Omental fat pad (tissue), 4 donors: Measurements from ENCODE around the gene EHBP1. TPM values are rescaled to one million over a fixed set of nuclear protein-coding genes. Genes with fewer than 3 reads are reported as not detected.

Source experiments
- ATAC-seq: fragments of 150-250 bp; one replicate; pipeline ENCODE4 v1.9.1; 2016; ENCODE audit warnings: mild to moderate bottlenecking, moderate library complexity; ENCODE audit not compliant: low FRiP score
- DNase-seq: peaks from one replicate; pipeline ENCODE4 v3.0.0-alpha.2; 2019; ENCODE audit warnings: low spot score
- total RNA-seq, 4 donors: library from RNA; depleted of rRNA; stranded (reverse); fragments of >200 nt; gene quantifications; one replicate each; pipeline ENCODE4 v1.1.0, GENCODE V29; 2016
- TF ChIP-seq, protein P1 (sequence below), 3 donors: fragments of 450-650 bp; IDR thresholded peaks; one replicate each; pipeline ENCODE4 v1.5.1; 2016 to 2017; ENCODE audit warnings: antibody characterized with exemption in 3 of 3, mild to moderate bottlenecking in 3 of 3, moderate library complexity in 2 of 3

Gene EHBP1
- total RNA-seq, 4 donors from 2014 or later = 60.9 to 91.3 (median 78.6) TPM

DNA sequence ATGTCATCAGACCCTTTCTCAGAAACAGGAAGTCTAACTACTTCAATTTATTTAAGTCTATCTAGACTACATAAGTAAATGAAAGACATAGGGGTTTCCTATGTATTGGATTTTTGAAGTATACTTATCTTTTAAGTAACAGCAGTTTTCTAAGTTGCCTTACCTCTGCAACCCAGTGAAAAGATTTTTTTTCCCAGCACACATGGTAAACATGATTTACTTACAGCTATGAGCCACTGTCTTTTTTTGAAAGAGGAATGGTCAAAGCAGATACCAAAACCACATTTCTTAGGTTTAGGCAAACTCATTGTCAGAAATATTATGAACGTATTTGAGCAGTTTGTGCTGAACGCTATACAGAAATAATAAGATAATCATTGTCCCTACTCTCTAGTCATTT, 266.4 kb downstream of the EHBP1 start:
- TF ChIP-seq, protein P1, sequence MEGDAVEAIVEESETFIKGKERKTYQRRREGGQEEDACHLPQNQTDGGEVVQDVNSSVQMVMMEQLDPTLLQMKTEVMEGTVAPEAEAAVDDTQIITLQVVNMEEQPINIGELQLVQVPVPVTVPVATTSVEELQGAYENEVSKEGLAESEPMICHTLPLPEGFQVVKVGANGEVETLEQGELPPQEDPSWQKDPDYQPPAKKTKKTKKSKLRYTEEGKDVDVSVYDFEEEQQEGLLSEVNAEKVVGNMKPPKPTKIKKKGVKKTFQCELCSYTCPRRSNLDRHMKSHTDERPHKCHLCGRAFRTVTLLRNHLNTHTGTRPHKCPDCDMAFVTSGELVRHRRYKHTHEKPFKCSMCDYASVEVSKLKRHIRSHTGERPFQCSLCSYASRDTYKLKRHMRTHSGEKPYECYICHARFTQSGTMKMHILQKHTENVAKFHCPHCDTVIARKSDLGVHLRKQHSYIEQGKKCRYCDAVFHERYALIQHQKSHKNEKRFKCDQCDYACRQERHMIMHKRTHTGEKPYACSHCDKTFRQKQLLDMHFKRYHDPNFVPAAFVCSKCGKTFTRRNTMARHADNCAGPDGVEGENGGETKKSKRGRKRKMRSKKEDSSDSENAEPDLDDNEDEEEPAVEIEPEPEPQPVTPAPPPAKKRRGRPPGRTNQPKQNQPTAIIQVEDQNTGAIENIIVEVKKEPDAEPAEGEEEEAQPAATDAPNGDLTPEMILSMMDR (IDR thresholded peaks at IDR 0.05) = no peak
- DNase-seq = no peak
- no peak for ATAC-seq

DNA sequence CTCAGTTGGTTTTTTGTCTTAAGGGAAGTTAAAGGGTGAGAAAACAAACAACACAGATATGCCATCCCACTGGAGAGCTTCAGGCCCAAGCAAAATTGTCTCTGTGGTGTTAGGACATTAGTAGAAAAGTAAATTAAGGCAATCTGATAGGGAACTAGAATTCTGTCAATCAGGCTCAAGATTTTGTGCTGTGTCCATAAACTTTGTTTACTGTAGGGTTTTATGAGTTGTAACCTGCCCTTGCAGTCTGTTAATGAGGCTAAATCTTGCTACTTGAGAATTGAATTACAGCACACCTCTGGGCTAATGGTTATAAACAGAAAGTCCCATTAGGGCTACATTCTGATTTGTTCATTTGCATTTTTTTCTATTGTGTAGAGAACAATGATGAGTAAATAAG, 267.1 kb downstream of the EHBP1 start:
- TF ChIP-seq, protein P1 (IDR thresholded peaks at IDR 0.05) = no peak
- ATAC-seq (no peak), DNase-seq (no peak)

DNA sequence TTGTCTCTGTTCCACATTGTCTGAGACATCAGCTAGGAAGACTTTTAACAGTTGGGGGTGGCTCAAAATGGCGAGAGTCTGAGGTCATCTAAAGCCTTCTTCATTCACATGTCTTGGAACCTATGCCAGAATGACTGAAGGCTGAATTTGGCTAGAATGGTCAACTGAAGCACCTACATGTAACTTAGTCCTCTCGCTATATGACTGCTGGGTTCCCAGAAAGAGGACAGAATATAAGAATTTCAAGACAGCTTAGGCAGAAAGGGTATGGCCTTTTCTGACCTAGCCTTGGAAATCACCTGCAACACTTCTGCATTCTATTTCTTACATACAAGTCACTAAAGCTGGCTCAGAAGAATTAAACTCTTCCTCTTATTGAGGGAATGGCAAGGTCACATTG, 269.5 kb downstream of the EHBP1 start:
- TF ChIP-seq, protein P1 (IDR thresholded peaks at IDR 0.05) = no peak
- DNase-seq (no peak), ATAC-seq (no peak)

DNA sequence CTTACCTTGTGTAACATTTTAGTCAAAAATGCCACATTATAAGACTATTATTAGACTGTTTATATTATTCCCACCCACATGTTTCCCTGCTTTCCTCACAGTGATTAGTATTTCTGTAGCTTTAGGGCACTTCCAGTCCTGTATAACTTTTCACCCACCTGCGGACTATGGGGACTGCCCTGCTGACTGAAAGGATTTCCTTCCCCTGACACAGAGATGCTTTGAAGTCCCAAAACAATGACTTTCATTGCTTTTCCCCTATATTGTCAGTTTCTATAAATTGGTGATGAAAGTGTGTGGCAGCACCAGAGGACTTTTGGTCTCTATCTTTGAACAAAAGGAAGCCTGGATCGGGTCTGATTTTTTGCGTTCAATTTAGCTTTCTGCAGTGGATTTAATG, 286.1 kb downstream of the EHBP1 start:
- ATAC-seq (no peak), DNase-seq (no peak)
- TF ChIP-seq, protein P1 (IDR thresholded peaks at IDR 0.05) = no peak

DNA sequence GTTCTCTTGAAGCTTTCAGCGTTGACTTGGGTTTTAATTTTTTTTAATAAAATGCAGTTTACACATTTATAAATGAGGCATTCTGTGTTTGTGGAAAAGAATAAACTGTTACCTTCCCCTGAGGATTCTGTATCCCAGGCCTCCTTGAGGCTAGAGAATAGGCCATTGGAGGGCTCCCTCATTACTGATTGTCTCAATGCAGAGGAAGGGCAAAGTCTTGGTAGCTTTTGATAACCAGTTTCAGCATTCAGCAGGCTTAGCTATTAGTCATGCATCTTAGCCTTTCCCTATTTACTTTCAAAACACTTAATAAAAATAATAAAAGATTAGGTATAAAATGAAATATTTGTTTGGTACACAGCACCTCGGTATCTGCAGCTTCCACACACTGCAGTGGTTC, 287.0 kb downstream of the EHBP1 start:
- no peak for ATAC-seq
- no peak for DNase-seq
- TF ChIP-seq, protein P1 (IDR thresholded peaks at IDR 0.05) = no peak

DNA sequence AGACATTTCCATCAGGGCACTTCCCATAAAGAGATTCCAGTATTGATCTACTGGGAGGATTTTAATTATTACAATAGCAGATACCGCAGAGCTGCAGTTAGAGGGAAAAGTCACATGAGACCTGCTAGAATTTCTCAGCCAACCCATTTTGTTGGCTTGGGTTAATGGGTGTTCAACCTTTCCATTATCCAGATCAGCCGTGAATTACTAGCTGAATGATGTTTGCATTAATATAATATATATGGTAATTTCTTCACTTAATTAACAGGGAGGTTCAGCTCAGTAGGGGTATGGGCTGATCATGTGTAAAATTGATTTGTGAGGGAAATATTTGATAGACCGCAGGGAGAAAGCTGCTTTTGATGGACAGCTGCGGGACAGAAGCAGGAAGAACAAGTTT, 288.7 kb downstream of the EHBP1 start:
- TF ChIP-seq, protein P1 (IDR thresholded peaks at IDR 0.05) = no peak
- ATAC-seq (no peak), DNase-seq (no peak)

DNA sequence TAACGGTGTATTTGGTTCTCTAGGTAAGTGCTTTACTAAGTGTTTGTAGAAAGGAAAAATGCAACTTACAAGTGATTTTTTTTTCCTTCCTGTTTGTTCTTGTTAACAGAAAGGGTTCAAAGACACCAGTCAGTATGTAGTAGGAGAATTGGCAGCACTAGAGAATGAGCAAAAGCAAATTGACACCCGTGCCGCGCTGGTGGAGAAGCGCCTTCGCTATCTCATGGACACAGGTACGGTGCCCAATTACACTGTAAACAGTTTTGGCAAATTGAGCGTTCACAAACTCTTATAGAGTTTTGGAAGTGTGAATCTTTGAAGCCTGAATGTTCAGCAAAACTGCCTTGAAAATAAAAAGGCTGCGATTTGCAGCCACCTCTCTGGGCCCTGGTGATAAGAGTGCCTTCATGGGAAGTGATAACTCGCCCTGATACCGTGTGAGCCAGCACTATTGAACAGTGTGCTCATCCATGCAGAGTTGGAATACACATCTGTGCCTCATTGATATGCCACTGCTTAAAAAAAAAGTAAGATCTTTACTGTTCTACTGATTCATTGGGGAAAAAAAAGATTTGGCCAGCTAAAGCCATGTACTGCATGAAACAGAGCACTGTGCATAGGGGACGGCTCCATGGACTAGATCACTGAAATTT, 291.1 kb downstream of the EHBP1 start:
- TF ChIP-seq, protein P1 (IDR thresholded peaks at IDR 0.05) = no peak
- no peak for ATAC-seq
- DNase-seq = no peak
